HEK293 (cell line): ENCODE results near the gene METTL14.

Source experiments
- CTCF ChIP-seq: fragments of 450-650 bp; formaldehyde crosslinking; IDR thresholded peaks from 2 replicates; pipeline ENCODE4 v1.5.1; 2016; ENCODE audit warnings: missing biosample characterization, missing genetic modification characterization
- PATZ1 ChIP-seq: fragments of 450-650 bp; formaldehyde crosslinking; IDR thresholded peaks from 2 replicates; pipeline ENCODE4 v1.5.1; 2016; ENCODE audit warnings: missing biosample characterization, missing genetic modification characterization
- REST ChIP-seq: fragments of 450-650 bp; formaldehyde crosslinking; IDR thresholded peaks from 2 replicates; pipeline ENCODE4 v1.5.1; 2016; ENCODE audit warnings: missing biosample characterization, missing genetic modification characterization
- YY1 ChIP-seq: fragments of 450-650 bp; formaldehyde crosslinking; IDR thresholded peaks from 2 replicates; pipeline ENCODE4 v1.5.1; 2018; ENCODE audit warnings: missing biosample characterization, missing genetic modification characterization
- ZBTB20 ChIP-seq: fragments of 450-650 bp; formaldehyde crosslinking; IDR thresholded peaks from 2 replicates; pipeline ENCODE4 v1.5.1; 2016; ENCODE audit warnings: missing biosample characterization, missing genetic modification characterization
- ZNF138 ChIP-seq: fragments of 450-650 bp; formaldehyde crosslinking; IDR thresholded peaks from 2 replicates; pipeline ENCODE4 v1.5.1; 2016; ENCODE audit warnings: missing biosample characterization, missing genetic modification characterization, borderline replicate concordance
- ZNF16 ChIP-seq: fragments of 450-650 bp; formaldehyde crosslinking; IDR thresholded peaks from 2 replicates; pipeline ENCODE4 v1.5.1; 2016; ENCODE audit warnings: low read depth, missing biosample characterization, missing genetic modification characterization
- ZNF26 ChIP-seq: fragments of 450-650 bp; formaldehyde crosslinking; IDR thresholded peaks from 2 replicates; pipeline ENCODE4 v1.5.1; 2016; ENCODE audit warnings: missing biosample characterization, missing genetic modification characterization
- ZNF354C ChIP-seq: fragments of 450-650 bp; formaldehyde crosslinking; IDR thresholded peaks from 2 replicates; pipeline ENCODE4 v1.5.1; 2016; ENCODE audit warnings: missing biosample characterization, missing genetic modification characterization, low read depth, borderline replicate concordance
- ZNF510 ChIP-seq: fragments of 450-650 bp; formaldehyde crosslinking; IDR thresholded peaks from 2 replicates; pipeline ENCODE4 v1.5.1; 2018; ENCODE audit warnings: mild to moderate bottlenecking, missing genetic modification characterization, missing biosample characterization; ENCODE audit not compliant: insufficient replicate concordance
- ZNF530 ChIP-seq: fragments of 450-650 bp; formaldehyde crosslinking; IDR thresholded peaks from 2 replicates; pipeline ENCODE4 v1.5.1; 2016; ENCODE audit warnings: low read depth, missing biosample characterization, missing genetic modification characterization
- ZSCAN30 ChIP-seq: fragments of 450-650 bp; IDR thresholded peaks from 2 replicates; pipeline ENCODE4 v1.5.1; 2018; ENCODE audit warnings: missing biosample characterization, mild to moderate bottlenecking, missing genetic modification characterization, moderate library complexity

GRCh38 chr4:118718511-118719170 lies 33.4 kb downstream of the METTL14 start:
- no peak for TF ChIP-seq CTCF
- TF ChIP-seq YY1 (tag by site-specific recombination), result no peak
- no peak for TF ChIP-seq ZNF354C
- no peak for TF ChIP-seq REST (tag by site-specific recombination)
- no peak for TF ChIP-seq PATZ1 (tag by site-specific recombination)
- TF ChIP-seq ZNF138, result no peak
- no peak for TF ChIP-seq ZNF510 (tag by site-specific recombination)
- TF ChIP-seq ZNF16 (tag by site-specific recombination), result no peak
- no peak for TF ChIP-seq ZNF530
- TF ChIP-seq ZNF26 (tag by site-specific recombination), result no peak
- no peak for TF ChIP-seq ZBTB20 (tag by site-specific recombination)
- no peak for TF ChIP-seq ZSCAN30
